ENCODE measurements around the gene TM9SF3.
A peak's percentile ranks its signal among the peaks of the same experiment; 100 is the strongest.
"Not testable (repeated sequence)": the region's sequence is repeated elsewhere in the genome, so short reads cannot be mapped to it uniquely, and the experiment has no call there.

TM9SF3 gene

GRCh38 chr10:96598846-96599245 lies 12.0 kb upstream of the TM9SF3 start:
- DNase-seq = no peak

- no peak for DNase-seq
These were observed 9.9 kb upstream of the TM9SF3 start for GRCh38 chr10:96596422-96597407.

GRCh38 chr10:96595741-96596140 lies 8.9 kb upstream of the TM9SF3 start:
- no peak for DNase-seq

DNA sequence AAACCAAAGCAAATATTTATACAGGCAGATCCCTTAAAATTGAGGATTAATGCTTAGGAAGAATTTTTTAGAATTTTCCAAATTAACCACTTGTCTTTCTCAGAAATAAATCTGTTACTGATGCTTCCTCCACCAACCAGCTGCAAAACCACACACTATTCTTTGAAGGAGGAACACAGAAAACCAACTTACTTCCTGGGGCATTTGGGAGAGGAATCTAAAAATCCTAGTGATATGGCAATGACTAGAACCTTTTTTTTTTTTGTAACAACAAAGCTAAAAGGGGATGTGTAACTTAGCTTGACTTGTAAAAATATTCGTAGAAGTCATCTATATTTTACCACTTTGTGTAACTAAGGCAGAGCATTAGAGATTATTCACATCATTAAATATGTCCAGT lies 5.1 kb upstream of the TM9SF3 start:
- peak; percentile 48 for DNase-seq

DNA sequence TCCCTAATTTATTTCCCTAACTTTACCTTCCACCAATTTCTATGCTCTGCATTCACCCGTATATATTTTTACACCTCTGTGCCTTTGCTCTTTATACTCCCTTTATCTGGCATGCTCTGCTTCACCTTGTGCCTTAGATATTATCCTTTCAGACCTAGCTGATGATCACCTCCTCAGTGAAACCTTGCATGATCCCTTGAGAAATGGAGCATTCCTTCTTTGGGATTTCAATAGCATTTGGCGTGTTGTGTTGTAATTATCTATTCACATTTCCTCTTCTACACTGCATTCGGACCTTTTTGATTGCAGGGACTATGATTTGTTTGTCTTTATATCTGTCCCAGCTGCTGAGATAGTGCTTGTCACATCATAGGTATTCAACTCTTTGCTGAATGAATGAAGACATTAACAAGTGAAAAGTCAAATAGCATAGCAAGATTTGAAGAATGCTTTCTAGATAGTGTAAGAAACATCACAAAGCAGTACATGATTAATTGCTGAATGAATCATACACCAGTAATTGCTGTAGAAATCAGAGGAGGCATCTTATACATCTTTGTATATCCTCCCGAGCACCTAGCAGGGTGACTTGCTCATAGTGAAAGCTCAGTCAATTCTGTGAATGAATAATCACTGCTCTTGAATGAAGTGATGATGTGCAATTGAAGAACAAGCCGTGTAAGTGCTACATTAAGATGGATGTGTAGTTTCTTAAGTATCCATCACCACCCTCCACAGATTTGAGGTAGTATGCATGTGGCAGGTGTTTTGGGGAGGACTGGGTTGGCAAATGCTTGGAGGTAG lies 2.0 kb upstream of the TM9SF3 start:
- DNase-seq = no peak

GRCh38 chr10:96588060-96588554 lies 1.3 kb upstream of the TM9SF3 start:
- peak; percentile 25 for DNase-seq

DNA sequence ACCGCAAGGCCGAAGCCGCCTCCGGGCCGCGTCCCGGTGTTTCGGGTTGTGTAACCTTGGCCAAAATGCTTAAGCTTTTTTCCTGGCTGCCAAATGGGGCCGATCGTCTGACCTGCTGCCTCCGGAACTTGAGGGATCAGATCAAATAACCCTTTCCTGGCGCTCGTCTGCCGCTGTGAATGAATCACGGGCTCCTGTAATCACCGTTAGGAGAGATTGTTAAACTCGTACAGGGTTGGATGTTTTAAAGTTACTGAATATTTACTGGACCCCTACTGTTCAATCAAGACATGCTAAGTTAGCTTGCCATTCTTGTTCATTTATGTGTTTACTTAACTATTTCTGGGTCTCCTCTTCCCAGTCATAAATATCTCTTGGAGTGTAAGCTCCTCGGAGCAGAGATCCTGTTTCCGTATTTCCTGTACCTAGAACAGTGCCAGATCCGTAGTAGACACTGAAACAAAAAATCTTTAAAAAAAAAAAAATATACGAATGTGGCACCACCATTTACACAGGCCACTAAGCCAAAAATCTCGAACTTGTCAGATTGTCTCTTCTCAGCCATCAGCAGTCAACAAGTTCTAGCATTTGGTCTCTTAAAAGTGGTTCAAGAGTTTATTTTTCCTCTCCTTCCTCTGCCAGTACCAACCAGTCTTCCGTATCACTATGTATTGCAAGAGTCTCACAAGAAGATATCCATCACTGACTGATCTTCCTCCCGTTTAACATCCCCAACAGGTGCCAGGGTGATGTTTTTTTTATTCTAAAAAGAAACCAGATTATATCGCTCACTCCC lies 650 bp upstream of the TM9SF3 start:
- peak; percentile 74 for DNase-seq

DNA sequence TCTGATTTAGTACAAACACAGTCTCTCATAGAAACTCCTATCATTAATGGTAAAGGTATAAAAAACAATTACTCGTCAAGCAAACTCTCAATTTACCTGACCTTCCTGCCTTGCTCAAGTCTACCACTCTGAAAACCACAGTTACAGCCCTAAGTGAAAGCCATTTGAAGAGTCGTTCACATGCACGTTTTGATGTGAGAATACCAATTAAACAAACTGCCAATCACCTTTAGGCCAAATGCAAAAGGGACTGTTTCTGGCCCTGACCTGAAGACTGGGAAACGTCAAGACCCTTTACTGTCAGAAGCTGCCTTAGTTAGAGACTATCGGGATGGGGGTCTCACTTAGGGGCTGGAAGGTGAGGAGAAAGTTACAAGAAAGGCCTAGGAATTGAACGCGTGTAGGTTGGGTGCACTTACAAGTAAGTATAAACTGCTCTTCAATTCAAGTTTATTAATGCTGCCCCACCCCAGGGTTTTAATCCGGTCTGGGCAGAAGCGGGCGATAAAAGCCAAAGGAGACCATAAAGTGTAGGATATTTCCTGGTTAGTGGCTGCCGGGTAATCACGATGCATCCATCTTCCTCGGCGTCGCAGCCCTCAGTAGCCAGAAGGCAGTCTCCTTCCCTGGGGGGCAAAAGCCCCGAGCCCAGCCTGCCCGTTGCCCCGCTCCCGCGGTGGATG lies 935 bp downstream of the TM9SF3 start:
- peak; percentile 74 for DNase-seq

GRCh38 chr10:96584474-96584873 lies 2.3 kb downstream of the TM9SF3 start:
- DNase-seq = no peak

GRCh38 chr10:96584035-96584434 lies 2.8 kb downstream of the TM9SF3 start:
- no peak for DNase-seq

- DNase-seq = no peak
These were observed 7.7 kb downstream of the TM9SF3 start for GRCh38 chr10:96579133-96579532.

DNA sequence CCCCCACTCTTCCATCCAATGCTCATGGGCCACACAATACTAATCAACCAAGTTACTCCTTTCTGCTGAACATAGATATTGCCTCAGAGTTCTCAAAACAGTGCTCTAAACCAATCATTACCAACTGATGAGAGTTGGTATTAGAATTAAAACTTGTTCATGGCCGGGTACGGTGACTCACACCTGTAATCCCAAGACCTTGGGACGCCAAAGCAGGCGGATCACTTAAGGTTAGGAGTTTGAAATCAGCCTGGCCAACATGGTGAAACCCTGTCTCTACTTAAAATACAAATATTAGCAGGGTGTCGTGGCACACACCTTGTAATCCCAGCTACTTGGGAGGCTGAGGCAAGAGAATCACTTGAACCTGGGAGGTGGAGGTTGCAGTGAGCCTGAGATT lies 8.2 kb downstream of the TM9SF3 start:
- DNase-seq = no peak

DNA sequence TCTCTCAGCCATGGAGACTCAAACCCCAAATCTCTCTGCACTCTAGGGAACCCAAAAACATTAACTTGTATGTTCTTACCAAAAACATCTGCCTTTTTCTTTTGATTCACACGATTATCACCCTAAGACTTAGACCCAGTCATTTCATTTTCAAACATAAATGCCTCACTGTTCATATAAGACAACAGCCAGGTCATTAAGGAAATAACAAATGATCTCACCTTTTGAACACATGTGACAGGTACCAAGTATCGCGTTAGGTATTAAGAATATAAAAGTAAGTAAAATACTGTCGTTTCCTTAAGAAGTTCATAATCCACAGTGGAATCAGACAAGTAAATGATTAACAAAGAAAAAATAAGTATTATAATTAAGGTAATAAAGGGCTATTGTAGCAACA lies 8.8 kb downstream of the TM9SF3 start:
- DNase-seq = no peak

DNA sequence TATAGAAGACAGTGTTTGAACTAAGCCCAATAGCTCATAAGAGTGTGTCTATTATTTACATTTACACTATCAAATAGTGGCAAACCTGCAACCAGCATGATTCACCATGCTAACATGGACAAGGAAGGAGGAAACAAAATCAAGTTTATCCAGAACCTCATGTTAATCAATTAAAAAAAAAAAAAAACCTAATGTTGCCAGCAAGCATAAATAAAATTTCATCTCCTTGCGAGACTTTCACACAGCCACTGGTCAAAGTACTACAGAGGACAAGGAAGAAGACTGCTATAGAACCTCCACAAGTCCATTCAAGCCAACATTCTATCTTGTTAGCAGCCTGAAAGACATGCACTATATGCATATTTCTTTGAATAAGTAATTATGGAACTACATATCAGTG lies 9.7 kb downstream of the TM9SF3 start:
- no peak for DNase-seq

DNA sequence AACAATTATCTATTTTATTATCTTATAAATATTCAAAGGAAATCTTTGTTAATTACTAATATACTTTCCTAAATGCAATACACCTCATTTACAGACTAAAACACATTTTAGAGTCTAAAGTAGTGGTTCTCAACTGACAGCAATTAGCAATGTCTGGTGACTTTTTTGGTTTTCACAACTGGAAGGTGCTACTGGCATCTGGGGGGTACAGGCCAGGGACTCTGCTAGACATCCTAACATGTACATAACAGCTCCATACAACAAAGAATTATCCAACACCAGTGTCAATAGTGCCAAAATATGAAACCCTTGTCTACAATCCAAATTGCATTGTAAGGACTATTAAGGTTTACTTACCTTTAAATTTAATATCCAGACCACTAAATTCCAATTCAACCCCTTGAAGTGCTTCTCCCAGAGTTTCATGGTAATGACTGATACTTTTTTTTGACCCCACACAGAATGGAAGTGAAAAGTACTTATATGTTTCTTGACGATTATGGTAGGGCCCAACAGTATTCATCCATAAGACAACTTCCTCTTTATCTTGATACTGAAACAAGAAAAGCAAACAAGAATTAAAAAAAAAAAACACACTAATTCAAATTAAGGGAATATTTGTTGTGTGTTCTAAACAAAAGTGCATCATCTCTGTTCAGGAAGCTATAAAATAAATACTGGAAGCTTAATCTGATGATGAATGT lies 10.4 kb downstream of the TM9SF3 start:
- DNase-seq = peak; percentile 28

GRCh38 chr10:96574564-96574963 lies 12.2 kb downstream of the TM9SF3 start:
- not testable (repeated sequence) for DNase-seq

DNA sequence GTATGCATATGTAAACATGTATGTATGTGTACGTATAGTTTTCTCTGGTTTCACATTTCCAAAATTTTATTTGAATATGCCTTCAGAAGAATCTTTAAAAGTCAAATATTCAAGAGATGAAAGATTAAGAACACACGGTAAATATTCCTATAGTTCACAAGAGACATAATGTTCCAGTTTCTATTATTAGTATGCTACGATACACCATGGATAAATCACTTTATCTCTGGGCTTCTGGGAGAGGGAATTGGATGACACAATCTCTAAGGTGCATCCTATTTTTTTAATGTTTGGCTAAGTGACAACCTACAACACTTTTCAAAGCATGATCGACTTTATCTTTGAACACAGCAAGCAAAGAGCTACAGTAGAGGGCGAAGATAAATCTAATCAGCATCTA lies 13.8 kb downstream of the TM9SF3 start:
- no peak for DNase-seq

DNA sequence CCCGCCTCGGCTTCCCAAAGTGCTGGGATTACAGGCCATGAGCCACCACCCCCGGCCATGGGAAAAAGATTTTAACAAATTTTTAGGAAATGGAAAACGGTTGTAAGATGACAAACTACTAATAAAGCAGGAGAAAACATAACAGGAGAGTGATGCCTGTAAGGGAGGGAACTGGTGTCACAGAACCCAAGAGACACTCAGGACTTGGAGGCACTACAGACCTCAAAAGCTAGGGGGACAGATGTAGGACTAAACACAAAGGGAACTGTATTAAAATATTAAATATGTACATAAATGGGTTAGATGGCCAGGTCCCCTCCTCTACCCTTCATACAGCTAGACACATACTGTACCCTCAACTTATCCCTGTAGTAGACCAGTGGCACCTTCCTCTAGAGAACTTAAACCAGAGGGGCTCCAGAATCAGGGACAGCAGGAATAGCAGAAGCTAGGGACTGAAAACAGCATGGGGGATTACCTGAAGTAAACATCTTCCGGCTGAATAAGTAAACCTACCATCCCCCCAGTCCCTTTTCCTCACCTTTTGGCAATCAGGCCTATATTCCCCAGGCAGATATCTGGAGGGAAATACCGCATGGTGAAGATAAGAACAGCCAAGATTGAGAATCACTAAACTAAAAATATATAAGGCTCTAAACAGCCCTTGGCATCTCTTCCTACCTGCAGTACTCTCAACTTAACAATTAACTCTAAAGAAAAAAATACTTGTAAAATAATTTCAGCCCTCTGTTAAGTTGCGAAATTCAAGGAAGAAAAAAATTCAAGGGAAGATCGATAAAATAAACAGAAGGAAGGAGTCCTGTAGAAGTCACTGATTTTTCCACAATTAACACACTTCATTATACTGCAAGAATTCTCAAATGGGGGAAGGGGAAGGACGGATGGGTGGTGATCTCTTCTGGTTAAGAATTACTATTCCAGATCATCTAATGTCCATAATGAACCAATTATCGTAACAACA lies 15.5 kb downstream of the TM9SF3 start:
- DNase-seq = no peak

DNA sequence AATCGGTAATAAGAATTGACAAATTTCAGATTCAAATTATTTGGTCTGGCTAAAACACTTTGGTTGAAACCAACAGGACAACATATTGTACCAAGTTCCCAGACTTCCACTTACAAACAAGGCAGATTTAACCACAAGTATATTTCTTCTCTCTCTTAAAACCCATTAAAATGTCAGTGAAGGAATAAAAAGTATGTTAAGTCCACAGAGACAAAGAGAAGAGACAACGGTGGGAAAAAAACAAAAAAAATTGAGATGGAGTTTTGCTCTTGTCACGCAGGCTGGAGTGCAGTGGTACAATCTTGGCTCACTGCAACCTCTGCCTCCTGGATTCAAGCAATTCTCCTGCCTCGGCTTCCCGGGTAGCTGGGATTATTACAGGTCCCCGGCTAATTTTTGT lies 16.3 kb downstream of the TM9SF3 start:
- DNase-seq = no peak

DNA sequence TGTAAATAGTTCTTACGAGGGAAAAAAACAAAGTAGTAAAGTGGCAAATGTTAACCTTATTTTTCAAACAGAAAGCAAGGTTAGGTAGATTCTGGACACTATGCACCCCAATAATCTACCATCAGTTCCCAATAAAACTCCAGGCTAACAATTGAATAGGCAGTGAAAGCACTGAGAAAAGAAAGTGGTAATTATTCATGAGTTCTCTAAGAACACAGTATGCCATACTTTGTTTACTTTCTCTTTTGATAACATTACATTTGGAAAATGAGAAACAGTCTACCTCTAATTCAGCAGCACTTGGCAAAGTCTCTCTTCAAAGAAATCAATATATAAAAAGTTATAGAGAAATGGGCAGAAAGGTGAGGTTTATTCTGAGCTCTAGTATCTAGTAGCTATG lies 18.4 kb downstream of the TM9SF3 start:
- DNase-seq = no peak

All from hematopoietic multipotent progenitor cell treated with erythropoietin and hydrocortisone succinate and interleukin-3 and kit ligand, for 4 days (in vitro differentiated cells).